Measurements from ENCODE around the gene TIAM2. TPM values are rescaled to one million over a fixed set of nuclear protein-coding genes. Genes with fewer than 3 reads are reported as not detected.
A peak's percentile ranks its signal among the peaks of the same experiment; 100 is the strongest.

The TIAM2 gene
- total and polyA plus RNA-seq, 2 experiments from 2014 or later = 14.2 to 24.4 TPM

GRCh38 chr6:155115893-155116570 lies 120.9 kb downstream of the TIAM2 start (continued):
- TF ChIP-seq ZNF114 (CRISPR knock-in tag; IDR thresholded peaks at IDR 0.05) (no peak), ETS1 (IDR thresholded peaks at IDR 0.05) (no peak), JUNB (IDR thresholded peaks at IDR 0.05; ENCODE audit: unreplicated experiment) (no peak), REST (IDR thresholded peaks at IDR 0.05; ENCODE audit: unreplicated experiment) (no peak), CREB1 (CRISPR knock-in tag; IDR thresholded peaks at IDR 0.05; ENCODE audit: low read depth) (no peak)

GRCh38 chr6:155116571-155116910 lies 121.4 kb downstream of the TIAM2 start:
- H3K36me3 ChIP-seq (ENCODE audit: insufficient read depth) = no peaks in the 10 kb centered on the region
- no peaks in the 10 kb centered on the region for H3K27me3 ChIP-seq (ENCODE audit: insufficient read depth)
- H3K4me1 Mint-ChIP-seq = peaks cover 46% of the 10 kb centered on the region
- no peak overlapping the region for H3K4me2 ChIP-seq
- ATAC-seq = no peak
- H4K20me1 ChIP-seq (replicated peaks; ENCODE audit: insufficient read depth) = no peaks in the 10 kb centered on the region
- no peak overlapping the region for H3K4me3 ChIP-seq
- peak overlapping the region; percentile 7 for H3K27ac ChIP-seq (ENCODE audit: low read depth)
- peaks cover 2% of the 10 kb centered on the region for H3K27me3 Mint-ChIP-seq (ENCODE audit: insufficient read depth, low read depth, poor library complexity)
- H3K4me3 Mint-ChIP-seq = no peak overlapping the region
- H3K27ac Mint-ChIP-seq = peak overlapping the region; percentile 58; the same call in 1 of the 2 replicates
- no peaks in the 10 kb centered on the region; the same call in 1 of the 2 replicates for H3K79me2 ChIP-seq (replicated peaks; ENCODE audit: insufficient read depth)
- 0 out of 3 replicates have a peak, but pooled peaks cover 2% of the 10 kb centered on the region for H3K9me3 Mint-ChIP-seq
- H3F3A ChIP-seq (replicated peaks; ENCODE audit: low read depth) = peaks cover 10% of the 10 kb centered on the region; the same call in 1 of the 2 replicates
- peaks cover 33% of the 10 kb centered on the region for H3K4me1 ChIP-seq (ENCODE audit: insufficient read depth)
- peaks cover 8% of the 10 kb centered on the region; the same call in 1 of the 3 replicates for H3K36me3 Mint-ChIP-seq (ENCODE audit: low read depth)
- H2AFZ ChIP-seq = no peak overlapping the region
- no peaks in the 10 kb centered on the region for H3K9me2 ChIP-seq (ENCODE audit: insufficient read depth)
- DNase-seq (ENCODE audit: low spot score) = no peak
- TF ChIP-seq CREB1 (CRISPR knock-in tag; IDR thresholded peaks at IDR 0.05; ENCODE audit: low read depth) (no peak), REST (IDR thresholded peaks at IDR 0.05; ENCODE audit: unreplicated experiment) (no peak), EZH2 (IDR thresholded peaks at IDR 0.05; ENCODE audit: low read depth, unreplicated experiment) (no peak), POLR2AphosphoS5 (IDR thresholded peaks at IDR 0.05; ENCODE audit: low read depth) (no peak), STAT1 (IDR thresholded peaks at IDR 0.05; ENCODE audit: unreplicated experiment) (no peak), NANOG (IDR thresholded peaks at IDR 0.05; ENCODE audit: borderline replicate concordance) (no peak), JUNB (IDR thresholded peaks at IDR 0.05; ENCODE audit: unreplicated experiment) (no peak), ZNF331 (CRISPR knock-in tag; IDR thresholded peaks at IDR 0.05; ENCODE audit: low read depth) (no peak), CTCF (conservative IDR thresholded peaks at IDR 0.05; ENCODE audit: low read depth in 2 of 2) (no peak), EZH2phosphoT487 (IDR thresholded peaks at IDR 0.05; ENCODE audit: unreplicated experiment) (no peak), ZNF114 (CRISPR knock-in tag; IDR thresholded peaks at IDR 0.05) (no peak)
